ENCODE data around the gene APC.

DNA sequence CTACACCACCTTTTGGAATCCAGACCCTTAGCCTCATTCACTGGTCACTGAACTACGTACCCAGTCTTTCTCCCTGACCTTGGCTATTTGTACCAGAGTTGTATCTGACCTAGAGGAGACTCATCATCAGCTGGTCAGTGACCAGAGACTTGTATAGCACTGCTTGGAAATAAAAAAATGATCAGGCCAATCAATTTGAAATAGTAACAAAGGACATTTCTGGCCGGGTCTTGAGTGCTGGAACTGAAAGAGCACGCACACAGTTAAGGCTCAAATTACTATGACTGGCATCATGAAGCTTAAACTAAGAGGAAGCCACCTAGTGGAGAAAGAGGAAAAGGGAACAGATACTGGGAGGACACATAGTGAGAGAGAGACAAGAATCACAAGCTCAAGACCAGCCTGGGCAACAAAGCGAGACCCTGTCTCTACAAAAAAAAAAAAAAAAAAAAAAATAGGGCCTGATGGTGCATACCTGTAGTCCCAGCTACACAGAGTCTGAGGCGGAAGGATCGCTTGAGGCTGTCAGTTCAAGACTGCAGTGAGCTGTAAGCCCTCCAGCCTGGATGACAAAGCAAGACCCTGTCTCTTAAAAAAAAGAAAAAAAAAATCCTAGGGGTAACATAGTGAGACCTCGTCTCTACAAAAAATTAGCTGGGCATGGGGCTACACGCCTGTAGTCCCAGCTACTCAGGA, 110.6 kb downstream of the APC start:
- TF ChIP-seq, protein P1, sequence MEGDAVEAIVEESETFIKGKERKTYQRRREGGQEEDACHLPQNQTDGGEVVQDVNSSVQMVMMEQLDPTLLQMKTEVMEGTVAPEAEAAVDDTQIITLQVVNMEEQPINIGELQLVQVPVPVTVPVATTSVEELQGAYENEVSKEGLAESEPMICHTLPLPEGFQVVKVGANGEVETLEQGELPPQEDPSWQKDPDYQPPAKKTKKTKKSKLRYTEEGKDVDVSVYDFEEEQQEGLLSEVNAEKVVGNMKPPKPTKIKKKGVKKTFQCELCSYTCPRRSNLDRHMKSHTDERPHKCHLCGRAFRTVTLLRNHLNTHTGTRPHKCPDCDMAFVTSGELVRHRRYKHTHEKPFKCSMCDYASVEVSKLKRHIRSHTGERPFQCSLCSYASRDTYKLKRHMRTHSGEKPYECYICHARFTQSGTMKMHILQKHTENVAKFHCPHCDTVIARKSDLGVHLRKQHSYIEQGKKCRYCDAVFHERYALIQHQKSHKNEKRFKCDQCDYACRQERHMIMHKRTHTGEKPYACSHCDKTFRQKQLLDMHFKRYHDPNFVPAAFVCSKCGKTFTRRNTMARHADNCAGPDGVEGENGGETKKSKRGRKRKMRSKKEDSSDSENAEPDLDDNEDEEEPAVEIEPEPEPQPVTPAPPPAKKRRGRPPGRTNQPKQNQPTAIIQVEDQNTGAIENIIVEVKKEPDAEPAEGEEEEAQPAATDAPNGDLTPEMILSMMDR (IDR thresholded peaks at IDR 0.05), result peak; percentile 83
- no peak for TF ChIP-seq EZH2 (IDR thresholded peaks at IDR 0.05; ENCODE audit: borderline replicate concordance, insufficient read depth, low read depth, low read length, poor library complexity, severe bottlenecking)

All from B cell (primary cell).